Peyer's patch (tissue), 4 donors: ENCODE measurements around the gene ZGRF1. TPM values are rescaled to one million over a fixed set of nuclear protein-coding genes. Genes with fewer than 3 reads are reported as not detected.

Experiments
- DNase-seq, 3 donors: peaks; one replicate each; pipeline ENCODE4 v3.0.0-alpha.2; 2017 to 2019
- H3K27ac ChIP-seq, 4 donors: fragments of 200-600 bp; sonication (generic); one replicate each; pipeline ENCODE4 v1.5.1; 2016 to 2019
- H3K27me3 ChIP-seq, 2 donors: fragments of 200-600 bp; sonication (generic); one replicate each; pipeline ENCODE4 v1.5.1; 2019
- H3K36me3 ChIP-seq, 3 donors: fragments of 200-600 bp; sonication (generic); one replicate each; pipeline ENCODE4 v1.5.1; 2016 to 2019
- H3K4me1 ChIP-seq, 4 donors: fragments of 200-600 bp; sonication (generic); one replicate each; pipeline ENCODE4 v1.5.1; 2016 to 2019
- H3K4me3 ChIP-seq, 4 donors: fragments of 200-600 bp; sonication (generic); 1 replicate in 3 of 4; 2 replicates in 1 of 4; pipeline ENCODE4 v1.5.1; 2016 to 2019; ENCODE audit warnings: mild to moderate bottlenecking in 1 of 4
- H3K9me3 ChIP-seq, 4 donors: fragments of 200-600 bp; sonication (generic); one replicate each; pipeline ENCODE4 v1.5.1; 2016 to 2019; ENCODE audit warnings: mild to moderate bottlenecking in 1 of 4
- POLR2A ChIP-seq, 2 donors: fragments of 450-650 bp; IDR thresholded peaks; one replicate each; pipeline ENCODE4 v1.5.1; 2017; ENCODE audit warnings: antibody characterized with exemption in 2 of 2, mild to moderate bottlenecking in 2 of 2, moderate library complexity in 2 of 2
- total RNA-seq, 4 donors: library from RNA; depleted of rRNA; stranded (reverse); fragments of >200 nt; gene quantifications; one replicate each; pipeline ENCODE4 v1.1.0, GENCODE V29; 2016
- TF ChIP-seq, protein P1 (sequence below), 6 experiments: fragments of 450-650 bp in 4 of 6; fragments of 200-600 bp in 2 of 6; sonication (generic) in 1 of 6; IDR thresholded peaks; one replicate each; pipeline ENCODE4 v1.5.1; 2017 to 2019; ENCODE audit warnings: antibody characterized with exemption in 6 of 6, mild to moderate bottlenecking in 3 of 6, moderate library complexity in 1 of 6

Gene ZGRF1
- total RNA-seq, 4 donors from 2014 or later, result 3.6 to 28.9 (median 6.1) TPM

DNA sequence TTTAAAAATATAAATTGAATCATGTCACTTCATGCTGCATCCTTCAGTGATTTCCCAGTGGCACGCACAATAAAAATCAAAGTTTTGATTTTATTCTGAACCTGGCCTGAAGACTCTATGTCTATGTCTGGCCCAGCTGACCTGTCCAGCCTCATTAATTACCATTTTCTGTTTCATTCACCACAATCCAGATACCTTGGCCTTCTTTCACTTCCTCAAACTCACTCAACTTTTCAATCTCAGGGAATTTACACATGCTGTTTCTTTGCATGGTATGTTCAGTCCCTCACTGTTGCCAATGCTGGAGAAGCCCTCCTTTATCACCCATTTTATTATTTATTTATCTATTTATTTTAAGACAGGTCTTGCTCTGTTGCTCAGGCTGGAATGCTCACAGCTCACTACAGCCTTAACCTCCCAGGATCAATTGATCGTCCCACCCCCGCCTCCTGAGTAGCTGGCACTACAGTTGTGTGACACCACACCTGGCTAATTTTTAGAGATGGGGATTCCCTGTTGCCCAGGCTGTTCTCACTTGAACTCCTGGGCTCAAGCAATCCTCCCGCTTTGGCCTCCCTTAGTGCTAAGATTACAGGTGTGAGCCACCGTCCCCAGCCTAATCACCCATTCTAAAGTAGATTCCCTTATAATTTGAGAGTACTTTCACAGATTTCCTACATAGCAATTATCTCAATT is 43.1 kb downstream of the ZGRF1 start:
- Histone ChIP-seq H3K27ac (no peak overlapping the region), H3K36me3 (no peaks in the 10 kb centered on the region), H3K9me3 (no peaks in the 10 kb centered on the region), H3K4me1 (no peaks in the 10 kb centered on the region), H3K4me3 (no peak overlapping the region), H3K27me3 (no peaks in the 10 kb centered on the region)
- no peak for DNase-seq
- no peak for TF ChIP-seq POLR2A (IDR thresholded peaks at IDR 0.05)
- TF ChIP-seq, protein P1, sequence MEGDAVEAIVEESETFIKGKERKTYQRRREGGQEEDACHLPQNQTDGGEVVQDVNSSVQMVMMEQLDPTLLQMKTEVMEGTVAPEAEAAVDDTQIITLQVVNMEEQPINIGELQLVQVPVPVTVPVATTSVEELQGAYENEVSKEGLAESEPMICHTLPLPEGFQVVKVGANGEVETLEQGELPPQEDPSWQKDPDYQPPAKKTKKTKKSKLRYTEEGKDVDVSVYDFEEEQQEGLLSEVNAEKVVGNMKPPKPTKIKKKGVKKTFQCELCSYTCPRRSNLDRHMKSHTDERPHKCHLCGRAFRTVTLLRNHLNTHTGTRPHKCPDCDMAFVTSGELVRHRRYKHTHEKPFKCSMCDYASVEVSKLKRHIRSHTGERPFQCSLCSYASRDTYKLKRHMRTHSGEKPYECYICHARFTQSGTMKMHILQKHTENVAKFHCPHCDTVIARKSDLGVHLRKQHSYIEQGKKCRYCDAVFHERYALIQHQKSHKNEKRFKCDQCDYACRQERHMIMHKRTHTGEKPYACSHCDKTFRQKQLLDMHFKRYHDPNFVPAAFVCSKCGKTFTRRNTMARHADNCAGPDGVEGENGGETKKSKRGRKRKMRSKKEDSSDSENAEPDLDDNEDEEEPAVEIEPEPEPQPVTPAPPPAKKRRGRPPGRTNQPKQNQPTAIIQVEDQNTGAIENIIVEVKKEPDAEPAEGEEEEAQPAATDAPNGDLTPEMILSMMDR (IDR thresholded peaks at IDR 0.05), result no peak

DNA sequence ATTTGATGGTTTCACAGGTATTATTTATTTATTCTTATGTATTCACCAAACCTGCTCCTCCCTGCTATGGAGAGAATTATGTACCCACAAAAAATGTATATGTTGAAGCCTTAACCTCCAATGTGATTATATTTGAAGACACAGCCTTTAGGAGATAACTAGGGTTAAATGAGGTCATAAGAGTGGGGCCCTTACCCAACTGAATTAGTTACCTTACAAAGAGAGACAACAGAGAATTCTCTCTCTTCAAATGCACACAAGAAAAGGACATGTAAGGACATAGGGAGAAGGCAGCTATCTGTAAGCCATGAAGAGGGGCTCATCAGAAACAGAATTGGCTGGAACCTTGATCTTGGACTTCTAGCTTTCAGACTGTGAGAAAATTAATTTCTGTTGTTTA is 44.0 kb downstream of the ZGRF1 start:
- DNase-seq, result no peak
- TF ChIP-seq, protein P1 (IDR thresholded peaks at IDR 0.05), result no peak
- TF ChIP-seq POLR2A (IDR thresholded peaks at IDR 0.05), result no peak

DNA sequence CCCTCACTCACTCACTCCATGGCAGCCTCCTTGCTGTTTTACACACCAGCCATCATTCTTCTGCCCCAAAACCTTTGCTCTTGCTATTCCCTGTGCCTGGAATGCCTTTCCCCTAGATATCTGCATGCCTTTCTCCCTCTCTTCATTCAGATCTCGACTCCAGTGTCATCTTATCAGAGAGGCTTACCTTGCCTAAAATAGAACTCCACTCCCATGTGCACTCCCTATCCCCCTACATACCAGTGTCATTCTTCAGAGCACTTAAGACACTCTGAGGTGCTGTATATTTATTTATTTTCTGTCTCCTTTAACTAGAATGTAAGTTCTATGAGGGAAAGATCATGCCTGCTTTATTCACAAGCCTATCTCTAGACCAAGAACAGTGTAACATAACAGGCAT is 45.1 kb downstream of the ZGRF1 start:
- Histone ChIP-seq H3K4me1 (no peaks in the 10 kb centered on the region), H3K27ac (no peak overlapping the region), H3K27me3 (no peaks in the 10 kb centered on the region), H3K9me3 (no peaks in the 10 kb centered on the region), H3K36me3 (no peaks in the 10 kb centered on the region), H3K4me3 (no peak overlapping the region)
- TF ChIP-seq, protein P1 (IDR thresholded peaks at IDR 0.05), result no peak
- no peak for TF ChIP-seq POLR2A (IDR thresholded peaks at IDR 0.05)
- no peak for DNase-seq

More for the DNA sequence above, 44.0 kb downstream of the ZGRF1 start:
- Histone ChIP-seq H3K27me3 (no peaks in the 10 kb centered on the region), H3K9me3 (no peaks in the 10 kb centered on the region), H3K27ac (no peak overlapping the region), H3K36me3 (no peaks in the 10 kb centered on the region), H3K4me3 (no peak overlapping the region), H3K4me1 (no peaks in the 10 kb centered on the region)

DNA sequence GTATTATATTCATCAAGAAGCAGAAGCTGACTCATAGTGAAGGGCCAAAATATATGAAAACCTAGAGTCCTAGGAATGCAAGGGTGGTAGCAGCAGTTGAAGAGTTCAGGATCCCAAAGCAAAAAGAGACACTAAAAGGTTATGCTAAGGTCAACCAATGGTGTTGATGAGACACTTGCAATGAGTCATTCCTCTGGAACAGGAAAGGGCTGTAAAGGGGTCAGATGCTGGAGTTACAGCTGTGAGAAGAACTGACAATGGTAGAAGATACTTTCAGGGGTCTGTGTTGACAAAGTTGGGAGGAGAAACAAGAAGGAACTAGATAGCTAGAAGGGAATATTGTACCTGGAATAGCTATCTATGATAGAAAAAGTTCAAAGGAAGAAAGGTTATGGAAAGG is 47.5 kb downstream of the ZGRF1 start:
- DNase-seq, result no peak
- TF ChIP-seq, protein P1 (IDR thresholded peaks at IDR 0.05), result no peak
- TF ChIP-seq POLR2A (IDR thresholded peaks at IDR 0.05), result no peak
- no peak overlapping the region for H3K4me3 ChIP-seq
- no peaks in the 10 kb centered on the region for H3K36me3 ChIP-seq
- H3K4me1 ChIP-seq, result no peaks in the 10 kb centered on the region
- H3K9me3 ChIP-seq, result no peaks in the 10 kb centered on the region
- no peaks in the 10 kb centered on the region for H3K27me3 ChIP-seq
- no peak overlapping the region for H3K27ac ChIP-seq

DNA sequence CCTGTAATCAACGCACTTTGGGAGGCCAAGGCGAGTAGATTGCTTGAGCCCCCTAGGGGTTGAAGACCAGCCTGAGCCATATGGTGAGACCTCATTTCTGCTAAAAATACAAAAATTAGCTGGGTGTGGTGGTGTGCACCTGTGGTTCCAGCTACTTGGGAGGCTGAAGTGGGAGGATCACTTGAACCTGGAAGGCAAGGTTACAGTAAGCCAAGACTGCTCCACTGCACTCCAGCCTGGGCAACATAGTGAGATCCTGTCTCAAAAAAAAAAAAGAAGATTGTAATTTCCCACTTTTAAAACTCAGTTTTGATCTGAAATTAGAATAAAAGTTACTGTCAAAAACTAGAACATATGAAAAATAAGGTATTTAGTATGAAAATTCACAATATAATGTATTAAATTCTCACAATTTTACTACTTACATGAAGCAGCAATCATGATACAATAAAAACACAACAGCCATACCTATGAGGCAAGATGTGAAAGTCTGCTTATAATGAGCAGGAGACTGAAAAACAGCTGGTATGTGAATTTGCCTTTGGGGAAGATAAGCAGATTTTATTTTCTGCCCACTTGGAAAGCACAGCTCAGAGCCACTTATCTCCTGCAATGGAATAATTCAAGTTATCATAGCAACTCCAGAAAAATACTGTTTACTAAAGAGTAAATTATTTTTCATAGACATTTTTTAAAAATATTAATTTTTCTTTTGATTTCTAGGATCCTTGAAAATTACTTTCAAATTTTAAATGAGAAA is 50.6 kb downstream of the ZGRF1 start:
- Histone ChIP-seq H3K4me3 (no peak overlapping the region), H3K9me3 (no peaks in the 10 kb centered on the region), H3K27me3 (no peaks in the 10 kb centered on the region), H3K4me1 (no peaks in the 10 kb centered on the region), H3K36me3 (peaks cover 0 to 5% (median 0%) of the 10 kb centered on the region in 3 donors), H3K27ac (no peak overlapping the region)
- TF ChIP-seq, protein P1 (IDR thresholded peaks at IDR 0.05), result no peak
- TF ChIP-seq POLR2A (IDR thresholded peaks at IDR 0.05), result no peak
- DNase-seq, result no peak
